Lower leg skin (tissue), 3 donors: ENCODE data around the gene LELP1.

ENCODE experiments used
- POLR2A ChIP-seq, 2 donors: fragments of 450-650 bp; IDR thresholded peaks; one replicate each; pipeline ENCODE4 v1.6.1; 2016 to 2017; ENCODE audit warnings: antibody characterized with exemption in 2 of 2, mild to moderate bottlenecking in 1 of 2, moderate library complexity in 1 of 2
- TF ChIP-seq, protein P1 (sequence below), 3 donors: fragments of 450-650 bp; IDR thresholded peaks; one replicate each; pipeline ENCODE4 v1.5.1; 2016; ENCODE audit warnings: antibody characterized with exemption in 3 of 3, mild to moderate bottlenecking in 3 of 3, moderate library complexity in 2 of 3

DNA sequence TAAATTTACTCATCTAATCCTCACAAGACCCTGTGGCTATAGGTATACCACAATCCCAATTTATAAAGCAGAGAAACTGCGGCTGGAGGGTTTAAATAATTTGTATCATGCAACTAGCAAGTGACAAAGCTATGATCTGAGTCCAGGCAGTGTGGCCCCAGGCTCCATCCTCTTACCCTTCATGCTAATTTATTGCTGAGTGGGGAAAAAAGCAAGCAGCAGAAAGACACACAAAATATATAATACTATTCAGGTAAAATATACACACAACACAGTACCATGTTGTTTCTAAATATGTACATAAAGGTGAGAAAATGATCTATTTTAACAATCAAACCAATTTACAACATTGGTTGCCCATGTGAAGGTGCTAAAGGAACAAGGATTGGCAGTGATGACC is 38.9 kb downstream of the LELP1 start:
- TF ChIP-seq, protein P1, sequence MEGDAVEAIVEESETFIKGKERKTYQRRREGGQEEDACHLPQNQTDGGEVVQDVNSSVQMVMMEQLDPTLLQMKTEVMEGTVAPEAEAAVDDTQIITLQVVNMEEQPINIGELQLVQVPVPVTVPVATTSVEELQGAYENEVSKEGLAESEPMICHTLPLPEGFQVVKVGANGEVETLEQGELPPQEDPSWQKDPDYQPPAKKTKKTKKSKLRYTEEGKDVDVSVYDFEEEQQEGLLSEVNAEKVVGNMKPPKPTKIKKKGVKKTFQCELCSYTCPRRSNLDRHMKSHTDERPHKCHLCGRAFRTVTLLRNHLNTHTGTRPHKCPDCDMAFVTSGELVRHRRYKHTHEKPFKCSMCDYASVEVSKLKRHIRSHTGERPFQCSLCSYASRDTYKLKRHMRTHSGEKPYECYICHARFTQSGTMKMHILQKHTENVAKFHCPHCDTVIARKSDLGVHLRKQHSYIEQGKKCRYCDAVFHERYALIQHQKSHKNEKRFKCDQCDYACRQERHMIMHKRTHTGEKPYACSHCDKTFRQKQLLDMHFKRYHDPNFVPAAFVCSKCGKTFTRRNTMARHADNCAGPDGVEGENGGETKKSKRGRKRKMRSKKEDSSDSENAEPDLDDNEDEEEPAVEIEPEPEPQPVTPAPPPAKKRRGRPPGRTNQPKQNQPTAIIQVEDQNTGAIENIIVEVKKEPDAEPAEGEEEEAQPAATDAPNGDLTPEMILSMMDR (IDR thresholded peaks at IDR 0.05) = no peak
- TF ChIP-seq POLR2A (IDR thresholded peaks at IDR 0.05) = no peak
